OCI-LY7 (cell line): ENCODE data around the gene MIA3. TPM values are rescaled to one million over a fixed set of nuclear protein-coding genes. Genes with fewer than 3 reads are reported as not detected.

Experiments
- BruUV-seq: library from RNA; stranded (reverse); fragments of 400-500 nt; replicated peaks from 2 replicates; lab custom pipeline; 2021; lab: Mats Ljungman, UMichigan
- CTCF ChIA-PET: fragments of 300-600 bp; sonication (Branson Sonifier 250); formaldehyde crosslinking; loops from one replicate; lab custom pipeline; 2022; ENCODE audit warnings: antibody characterized with exemption; ENCODE audit not compliant: unreplicated experiment; lab: Charles Lee
- POLR2A ChIA-PET: fragments of 300-600 bp; sonication (Branson Sonifier 250); formaldehyde crosslinking; loops from one replicate; lab custom pipeline; 2022; ENCODE audit warnings: antibody characterized with exemption; lab: Charles Lee
- DNase-seq: peaks from one replicate; pipeline ENCODE4 v3.0.0-alpha.2; 2015; ENCODE audit warnings: low spot score
- H2AFZ ChIP-seq: fragments of 200-600 bp; sonication (generic), shearing (Covaris generic); 2 replicates; pipeline ENCODE4 v1.6.1; 2014; ENCODE audit warnings: mild to moderate bottlenecking, antibody characterized with exemption, low read length, moderate library complexity
- H3K27ac ChIP-seq: fragments of 200-600 bp; sonication (generic); 2 replicates; pipeline ENCODE4 v1.5.1; 2014; ENCODE audit warnings: mixed run types, low read depth, mild to moderate bottlenecking, moderate library complexity, low read length, inconsistent platforms; ENCODE audit not compliant: poor library complexity, severe bottlenecking
- H3K36me3 ChIP-seq: fragments of 200-600 bp; sonication (generic); 2 replicates; pipeline ENCODE4 v1.6.1; 2014; ENCODE audit warnings: mild to moderate bottlenecking, antibody characterized with exemption, low read length, moderate library complexity, mixed read lengths; ENCODE audit not compliant: insufficient read depth
- H3K4me1 ChIP-seq: fragments of 200-600 bp; sonication (generic); 2 replicates; pipeline ENCODE4 v1.5.1; 2014; ENCODE audit warnings: mild to moderate bottlenecking, low read length; ENCODE audit not compliant: insufficient read depth, poor library complexity, severe bottlenecking
- H3K4me2 ChIP-seq: fragments of 200-600 bp; sonication (generic); 2 replicates; pipeline ENCODE4 v1.6.1; 2014; ENCODE audit warnings: mild to moderate bottlenecking, low read length
- H3K4me3 ChIP-seq: fragments of 200-600 bp; sonication (generic); 2 replicates; pipeline ENCODE4 v1.5.1; 2014; ENCODE audit warnings: mild to moderate bottlenecking, low read depth, low read length; ENCODE audit not compliant: poor library complexity, severe bottlenecking
- H3K79me2 ChIP-seq: fragments of 200-600 bp; sonication (generic); 2 replicates; pipeline ENCODE4 v1.6.1; 2016; ENCODE audit warnings: low read depth, mild to moderate bottlenecking, low read length, moderate library complexity, mixed read lengths; ENCODE audit not compliant: insufficient read depth
- H3K9me2 ChIP-seq: fragments of 200-600 bp; sonication (generic); 2 replicates; pipeline ENCODE4 v1.6.1; 2016; ENCODE audit warnings: mild to moderate bottlenecking, low read length, mixed read lengths; ENCODE audit not compliant: insufficient read depth
- H3K9me3 ChIP-seq: fragments of 200-600 bp; sonication (generic); 2 replicates; pipeline ENCODE4 v1.6.1; 2014; ENCODE audit warnings: mild to moderate bottlenecking, mixed run types, low read length, mixed read lengths
- H4K20me1 ChIP-seq: fragments of 200-600 bp; sonication (generic); 2 replicates; pipeline ENCODE4 v1.6.1; 2014; ENCODE audit warnings: mild to moderate bottlenecking, antibody characterized with exemption, low read length, moderate library complexity, mixed read lengths; ENCODE audit not compliant: insufficient read depth
- EZH2phosphoT487 ChIP-seq: fragments of 200-600 bp; sonication (generic); IDR thresholded peaks from 2 replicates; pipeline ENCODE4 v1.6.1; 2018; ENCODE audit warnings: low read depth, borderline replicate concordance, mild to moderate bottlenecking, mixed run types, antibody characterized with exemption, low read length, moderate library complexity, mixed read lengths
- intact Hi-C: fragments of 100-400 bp; cut with micrococcal nuclease; formaldehyde crosslinking; loops from one replicate; pipeline ENCODE4 v1.10.0; 2022; ENCODE audit not compliant: unreplicated experiment
- total RNA-seq, 2 experiments: library from RNA; depleted of rRNA in 1 of 2; stranded (reverse); fragments of >200 nt in 1 of 2; shearing (Covaris generic) in 1 of 2; gene quantifications; 2 replicates each; pipeline ENCODE4 v1.2.3, GENCODE V29; 2014 to 2022
- TF ChIP-seq, protein P1 (sequence below): fragments of 200-600 bp; sonication (generic); conservative IDR thresholded peaks from 2 replicates; pipeline ENCODE4 v1.5.1; 2014; ENCODE audit warnings: mild to moderate bottlenecking, antibody characterized with exemption, low read length, moderate library complexity, mixed read lengths

MIA3 gene
- total RNA-seq, 2 experiments from 2014 or later: 23.5 to 57.1 TPM

GRCh38 chr1:222702210-222702609 is 84.3 kb downstream of the MIA3 start:
- Histone ChIP-seq H3K9me2 (no peaks in the 10 kb centered on the region), H2AFZ (no peak overlapping the region), H3K4me3 (no peak overlapping the region), H3K4me1 (no peaks in the 10 kb centered on the region), H3K9me3 (peaks cover 9% of the 10 kb centered on the region; the same call in 1 of the 2 replicates), H4K20me1 (no peaks in the 10 kb centered on the region), H3K27ac (no peak overlapping the region), H3K4me2 (no peak overlapping the region), H3K36me3 (peaks cover 67% of the 10 kb centered on the region), H3K79me2 (peaks cover 24% of the 10 kb centered on the region; the same call in 1 of the 2 replicates)
- no peak for DNase-seq
- BruUV-seq: no TSS peak
- intact Hi-C loops: no loop called here
- ChIA-PET POLR2A (no interaction called here), CTCF (no interaction called here)
- TF ChIP-seq EZH2phosphoT487: no peak
- TF ChIP-seq, protein P1, sequence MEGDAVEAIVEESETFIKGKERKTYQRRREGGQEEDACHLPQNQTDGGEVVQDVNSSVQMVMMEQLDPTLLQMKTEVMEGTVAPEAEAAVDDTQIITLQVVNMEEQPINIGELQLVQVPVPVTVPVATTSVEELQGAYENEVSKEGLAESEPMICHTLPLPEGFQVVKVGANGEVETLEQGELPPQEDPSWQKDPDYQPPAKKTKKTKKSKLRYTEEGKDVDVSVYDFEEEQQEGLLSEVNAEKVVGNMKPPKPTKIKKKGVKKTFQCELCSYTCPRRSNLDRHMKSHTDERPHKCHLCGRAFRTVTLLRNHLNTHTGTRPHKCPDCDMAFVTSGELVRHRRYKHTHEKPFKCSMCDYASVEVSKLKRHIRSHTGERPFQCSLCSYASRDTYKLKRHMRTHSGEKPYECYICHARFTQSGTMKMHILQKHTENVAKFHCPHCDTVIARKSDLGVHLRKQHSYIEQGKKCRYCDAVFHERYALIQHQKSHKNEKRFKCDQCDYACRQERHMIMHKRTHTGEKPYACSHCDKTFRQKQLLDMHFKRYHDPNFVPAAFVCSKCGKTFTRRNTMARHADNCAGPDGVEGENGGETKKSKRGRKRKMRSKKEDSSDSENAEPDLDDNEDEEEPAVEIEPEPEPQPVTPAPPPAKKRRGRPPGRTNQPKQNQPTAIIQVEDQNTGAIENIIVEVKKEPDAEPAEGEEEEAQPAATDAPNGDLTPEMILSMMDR: no peak

GRCh38 chr1:222704260-222704659 is 86.4 kb downstream of the MIA3 start:
- intact Hi-C loops: no loop called here
- ChIA-PET CTCF (interaction anchor here (0.6 kb wide), 1 partner anchor 50 kb away, joined by 3 read pairs; no protein-coding TSS in a partner anchor), POLR2A (interaction anchor here (0.6 to 1.1 kb wide), 3 partner anchors 9 to 20 kb away, joined by 3 read pairs; no protein-coding TSS in a partner anchor)
- Histone ChIP-seq H3K27ac (no peak overlapping the region), H3K9me2 (no peaks in the 10 kb centered on the region), H3K79me2 (peaks cover 24% of the 10 kb centered on the region; the same call in 1 of the 2 replicates), H2AFZ (no peak overlapping the region), H3K4me3 (no peak overlapping the region), H3K9me3 (peaks cover 9% of the 10 kb centered on the region; the same call in 1 of the 2 replicates), H3K4me2 (no peak overlapping the region), H3K4me1 (no peaks in the 10 kb centered on the region), H3K36me3 (peaks cover 62% of the 10 kb centered on the region), H4K20me1 (no peaks in the 10 kb centered on the region)
- BruUV-seq: no TSS peak
- no peak for DNase-seq
- no peak for TF ChIP-seq EZH2phosphoT487
- TF ChIP-seq, protein P1: no peak

DNA sequence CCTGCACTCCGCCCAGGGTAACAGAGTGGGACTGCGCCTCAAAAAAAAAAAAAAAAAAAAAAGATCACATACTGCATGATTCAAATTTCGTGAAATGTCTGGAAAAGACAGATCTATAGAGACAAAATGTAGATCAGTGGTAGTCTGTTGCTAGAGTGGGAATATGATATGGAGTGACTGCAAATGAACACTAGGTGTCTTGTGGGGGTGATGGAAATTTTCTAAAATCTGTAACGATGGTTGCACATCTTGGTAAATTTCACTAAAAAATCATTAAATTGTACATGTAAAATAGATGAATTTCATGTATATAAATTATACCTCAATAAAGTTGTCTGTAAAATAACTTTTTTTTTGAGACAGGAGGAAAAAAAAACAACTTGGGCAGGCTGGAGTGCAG is 88.9 kb downstream of the MIA3 start:
- Histone ChIP-seq H3K9me2 (no peaks in the 10 kb centered on the region), H3K4me1 (peaks cover 13% of the 10 kb centered on the region), H3K36me3 (peaks cover 40% of the 10 kb centered on the region), H3K4me3 (no peak overlapping the region), H2AFZ (no peak overlapping the region), H3K79me2 (peaks cover 43% of the 10 kb centered on the region), H3K4me2 (no peak overlapping the region), H4K20me1 (no peaks in the 10 kb centered on the region), H3K27ac (no peak overlapping the region), H3K9me3 (peaks cover 9% of the 10 kb centered on the region; the same call in 1 of the 2 replicates)
- TF ChIP-seq, protein P1: peak; percentile 39; the same call in 1 of the 2 replicates
- TF ChIP-seq EZH2phosphoT487: no peak
- no TSS peak for BruUV-seq
- no peak for DNase-seq
- ChIA-PET CTCF (no interaction called here), POLR2A (no interaction called here)
- intact Hi-C loops: no loop called here
